NB4 (cell line): ENCODE results near the gene TAF4B.

Experiments used
- DNase-seq: peaks from one replicate; pipeline ENCODE4 v3.0.0; 2010; ENCODE audit warnings: low read depth
- H3K4me3 ChIP-seq: one replicate; pipeline ENCODE4 v1.5.1; 2011; ENCODE audit warnings: mild to moderate bottlenecking, low read depth, low read length, moderate library complexity
- MAX ChIP-seq: IDR thresholded peaks from 2 replicates; pipeline ENCODE4 v1.6.1; 2011; ENCODE audit warnings: low read depth, low read length
- MYC ChIP-seq: IDR thresholded peaks from 2 replicates; pipeline ENCODE4 v1.6.1; 2011; ENCODE audit warnings: low read depth, low read length
- POLR2A ChIP-seq: IDR thresholded peaks from 2 replicates; pipeline ENCODE4 v1.6.1; 2011; ENCODE audit warnings: mild to moderate bottlenecking; ENCODE audit not compliant: insufficient read length; ENCODE audit errors: extremely low read depth
- TF ChIP-seq, protein P1 (sequence below): IDR thresholded peaks from one replicate; pipeline ENCODE4 v1.5.1; 2012; ENCODE audit warnings: low read depth, low read length

Gene TAF4B

GRCh38 chr18:26268454-26268853 is 42.2 kb downstream of the TAF4B start:
- TF ChIP-seq, protein P1, sequence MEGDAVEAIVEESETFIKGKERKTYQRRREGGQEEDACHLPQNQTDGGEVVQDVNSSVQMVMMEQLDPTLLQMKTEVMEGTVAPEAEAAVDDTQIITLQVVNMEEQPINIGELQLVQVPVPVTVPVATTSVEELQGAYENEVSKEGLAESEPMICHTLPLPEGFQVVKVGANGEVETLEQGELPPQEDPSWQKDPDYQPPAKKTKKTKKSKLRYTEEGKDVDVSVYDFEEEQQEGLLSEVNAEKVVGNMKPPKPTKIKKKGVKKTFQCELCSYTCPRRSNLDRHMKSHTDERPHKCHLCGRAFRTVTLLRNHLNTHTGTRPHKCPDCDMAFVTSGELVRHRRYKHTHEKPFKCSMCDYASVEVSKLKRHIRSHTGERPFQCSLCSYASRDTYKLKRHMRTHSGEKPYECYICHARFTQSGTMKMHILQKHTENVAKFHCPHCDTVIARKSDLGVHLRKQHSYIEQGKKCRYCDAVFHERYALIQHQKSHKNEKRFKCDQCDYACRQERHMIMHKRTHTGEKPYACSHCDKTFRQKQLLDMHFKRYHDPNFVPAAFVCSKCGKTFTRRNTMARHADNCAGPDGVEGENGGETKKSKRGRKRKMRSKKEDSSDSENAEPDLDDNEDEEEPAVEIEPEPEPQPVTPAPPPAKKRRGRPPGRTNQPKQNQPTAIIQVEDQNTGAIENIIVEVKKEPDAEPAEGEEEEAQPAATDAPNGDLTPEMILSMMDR: no peak
- TF ChIP-seq MAX: no peak
- no peak for TF ChIP-seq POLR2A
- TF ChIP-seq MYC: no peak
- no peak for DNase-seq

GRCh38 chr18:26271917-26272549 is 45.8 kb downstream of the TAF4B start:
- TF ChIP-seq POLR2A (no peak), MAX (no peak), MYC (no peak)
- TF ChIP-seq, protein P1: no peak
- DNase-seq: no peak
- no peak overlapping the region for H3K4me3 ChIP-seq

More at GRCh38 chr18:26268454-26268853, 42.2 kb downstream of the TAF4B start:
- no peak overlapping the region for H3K4me3 ChIP-seq

DNA sequence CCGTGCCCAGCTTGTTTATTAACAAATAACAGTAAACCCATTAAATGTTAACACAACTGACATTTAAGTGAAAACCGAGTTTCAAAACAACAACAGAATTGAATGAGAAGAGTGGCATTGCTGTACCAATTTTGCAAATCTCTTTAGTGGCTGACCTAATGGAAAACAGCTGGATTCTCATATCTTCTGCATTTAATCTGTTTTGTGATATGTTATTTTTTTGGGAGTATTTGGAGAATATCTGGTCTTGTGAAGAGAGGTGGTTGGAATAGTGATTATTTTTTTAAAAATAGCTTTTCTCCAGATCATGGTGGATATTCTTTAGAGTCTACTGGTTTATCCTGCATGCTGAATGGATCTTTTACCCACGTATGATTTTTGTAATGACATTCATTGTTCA is 51.1 kb downstream of the TAF4B start:
- TF ChIP-seq MAX (no peak), POLR2A (no peak), MYC (no peak)
- TF ChIP-seq, protein P1: no peak
- no peak overlapping the region for H3K4me3 ChIP-seq
- no peak for DNase-seq

DNA sequence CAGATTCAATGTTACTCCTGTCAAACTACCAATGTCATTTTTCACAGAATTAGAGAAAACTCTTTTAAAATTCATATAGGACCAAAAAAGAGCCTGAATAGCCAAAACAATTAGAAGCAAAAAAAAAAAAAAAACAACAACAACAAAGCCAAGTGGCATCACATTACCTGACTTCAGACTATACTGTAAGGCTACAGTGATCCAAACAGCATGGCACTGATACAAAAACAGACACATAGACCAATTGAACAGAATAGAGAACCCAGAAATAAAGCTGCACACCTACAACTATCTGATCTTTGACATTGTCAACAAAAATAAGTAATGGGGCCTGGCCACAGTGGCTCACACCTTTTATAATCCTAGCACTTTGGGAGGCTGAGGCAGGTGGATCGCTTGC is 53.2 kb downstream of the TAF4B start:
- H3K4me3 ChIP-seq: no peak overlapping the region
- TF ChIP-seq, protein P1: no peak
- TF ChIP-seq MYC: no peak
- TF ChIP-seq MAX: no peak
- no peak for TF ChIP-seq POLR2A
- DNase-seq: no peak

- DNase-seq: peak; percentile 30
- H3K4me3 ChIP-seq: no peak overlapping the region
- no peak for TF ChIP-seq MAX
- no peak for TF ChIP-seq MYC
- TF ChIP-seq, protein P1: no peak
- no peak for TF ChIP-seq POLR2A
Measured at GRCh38 chr18:26286008-26286407, 59.8 kb downstream of the TAF4B start.

- H3K4me3 ChIP-seq: no peak overlapping the region
- TF ChIP-seq, protein P1: no peak
- TF ChIP-seq MYC: no peak
- TF ChIP-seq MAX: no peak
- no peak for TF ChIP-seq POLR2A
- no peak for DNase-seq
Measured at GRCh38 chr18:26287644-26288043, 61.4 kb downstream of the TAF4B start.
